GM12878 (cell line): ENCODE data around the gene DEGS2. TPM values are rescaled to one million over a fixed set of nuclear protein-coding genes. Genes with fewer than 3 reads are reported as not detected.

Experiments
- ATAC-seq: fragments of 200-7000 bp; cut with Tn5 transposase; 3 replicates; pipeline ENCODE4 v1.9.1; 2020; ENCODE audit warnings: mild to moderate bottlenecking, moderate library complexity
- BruUV-seq: library from RNA; stranded (reverse); fragments of 400-500 nt; replicated peaks from 2 replicates; lab custom pipeline; 2021; lab: Mats Ljungman, UMichigan
- CTCF ChIA-PET: fragments of 300-600 bp; sonication (Branson Sonifier 250); formaldehyde crosslinking; extraction: SDS; loops from one replicate; lab custom pipeline; 2021; ENCODE audit warnings: inconsistent platforms; lab: Yijun Ruan, JAX
- POLR2A ChIA-PET: fragments of 350-600 bp; formaldehyde crosslinking; extraction: SDS; loops from one replicate; lab custom pipeline; 2021; ENCODE audit warnings: inconsistent platforms; lab: Charles Lee
- RAD21 ChIA-PET: fragments of 300-600 bp; sonication (Branson Sonifier 250); formaldehyde crosslinking; loops from one replicate; lab custom pipeline; 2023; ENCODE audit warnings: antibody characterized with exemption; ENCODE audit not compliant: unreplicated experiment; lab: Charles Lee
- SMC1A ChIA-PET: fragments of 300-600 bp; sonication (Branson Sonifier 250); formaldehyde crosslinking; loops from one replicate; lab custom pipeline; 2023; ENCODE audit not compliant: unreplicated experiment, uncharacterized antibody; lab: Charles Lee
- DNase-seq: peaks from one replicate; pipeline ENCODE4 v3.0.0-alpha.2; 2011; ENCODE audit warnings: low read depth, low spot score
- FAIRE-seq: peaks from 3 replicates; lab custom pipeline; 2011; peaks lifted over from hg19 to GRCh38; lab: Jason Lieb, UNC
- H2AFZ ChIP-seq: 2 replicates; pipeline ENCODE4 v1.6.0; 2011; ENCODE audit warnings: low read depth, low read length, control low read depth; ENCODE audit not compliant: control insufficient read depth
- H3K27ac ChIP-seq: 2 replicates; pipeline ENCODE4 v1.5.1; 2011; ENCODE audit warnings: control low read depth; ENCODE audit not compliant: control insufficient read depth, insufficient read depth
- H3K27me3 ChIP-seq, 2 experiments: replicated peaks in 1 of 2; 2 replicates each; pipeline versions ENCODE4 v1.6.0 to v1.6.1; 2011; ENCODE audit warnings: low read length in 1 of 2; ENCODE audit not compliant: control insufficient read depth in 2 of 2, insufficient read depth in 2 of 2
- H3K36me3 ChIP-seq, 2 experiments: 2 replicates each; pipeline ENCODE4 v1.5.1; 2011; ENCODE audit warnings: low read length in 1 of 2; ENCODE audit not compliant: control insufficient read depth in 2 of 2, insufficient read depth in 2 of 2
- H3K4me1 ChIP-seq: 2 replicates; pipeline ENCODE4 v1.6.1; 2011; ENCODE audit warnings: mild to moderate bottlenecking, low read length, moderate library complexity, mixed read lengths; ENCODE audit not compliant: control insufficient read depth, insufficient read depth
- H3K4me2 ChIP-seq: 2 replicates; pipeline ENCODE4 v1.6.0; 2011; ENCODE audit warnings: control low read depth; ENCODE audit not compliant: control insufficient read depth, insufficient read depth
- H3K4me3 ChIP-seq: fragments of 200-600 bp; sonication (generic); 2 replicates; pipeline ENCODE4 v1.5.1; 2016
- H3K79me2 ChIP-seq: 2 replicates; pipeline ENCODE4 v1.6.0; 2011; ENCODE audit warnings: low read length; ENCODE audit not compliant: control insufficient read depth, insufficient read depth
- H3K9ac ChIP-seq: 2 replicates; pipeline ENCODE4 v1.8.0; 2011; ENCODE audit warnings: low read length, control low read depth, mixed read lengths; ENCODE audit not compliant: control insufficient read depth, insufficient read depth
- H3K9me3 ChIP-seq: replicated peaks from 3 replicates; pipeline ENCODE4 v1.5.1; 2011; ENCODE audit warnings: mild to moderate bottlenecking, low read length; ENCODE audit not compliant: control insufficient read depth, insufficient read depth
- H4K20me1 ChIP-seq: 2 replicates; pipeline ENCODE4 v1.6.0; 2011; ENCODE audit not compliant: control insufficient read depth, insufficient read depth
- CEBPZ ChIP-seq: fragments of 150-350 bp; IDR thresholded peaks from 2 replicates; pipeline ENCODE4 v1.6.1; 2016; ENCODE audit warnings: low read depth, low read length
- MEF2A ChIP-seq: IDR thresholded peaks from 2 replicates; pipeline ENCODE4 v1.6.1; 2011; ENCODE audit warnings: low read depth, mild to moderate bottlenecking, low read length, moderate library complexity; ENCODE audit not compliant: insufficient read depth
- PBX3 ChIP-seq: IDR thresholded peaks from 2 replicates; pipeline ENCODE4 v1.6.1; 2011; ENCODE audit warnings: mild to moderate bottlenecking, low read depth, low read length, moderate library complexity; ENCODE audit not compliant: insufficient replicate concordance
- RAD51 ChIP-seq: fragments of 450-650 bp; IDR thresholded peaks from 2 replicates; pipeline ENCODE4 v1.6.1; 2016; ENCODE audit warnings: moderate library complexity, mild to moderate bottlenecking, inconsistent platforms
- ZSCAN29 ChIP-seq: fragments of 450-650 bp; IDR thresholded peaks from 2 replicates; pipeline ENCODE4 v1.6.1; 2017; ENCODE audit warnings: mild to moderate bottlenecking, moderate library complexity
- WGBS: methylation state at CpG from one replicate; pipeline ENCODE4 v1.1.6; 2016; ENCODE audit warnings: low lambda C conversion rate; ENCODE audit not compliant: insufficient replicate concordance, insufficient coverage; ENCODE audit errors: missing lambda C conversion rate; 5-methylcytosine and 5-hydroxymethylcytosine counted together
- in situ Hi-C: fragments of 300-500 bp; cut with MboI; formaldehyde crosslinking; loops from 9 replicates; pipeline ENCODE4 v1.14.3; 2018; ENCODE audit warnings: mixed read lengths
- intact Hi-C: fragments of 100-400 bp; cut with micrococcal nuclease; formaldehyde crosslinking; loops from one replicate; pipeline ENCODE4 v1.14.2; 2022; ENCODE audit not compliant: unreplicated experiment
- polyA plus RNA-seq, 11 experiments: library from polyadenylated mRNA; depleted of rRNA in 4 of 11; unstranded in 6 of 11; stranded (reverse) in 5 of 11; fragments of >200 nt; fragmentation: Nextera tagmentation in 4 of 11; fragmentation: Illumina TruSeq in 1 of 11; extraction: Ambion mirVana in 4 of 11; extraction: Trizol in 1 of 11; gene quantifications; 1 replicate in 1 of 11; 2 replicates in 10 of 11; pipeline versions ENCODE4 v1.2.1 to v1.2.3, GENCODE V29; 2011 to 2016; ENCODE audit warnings: inconsistent platforms in 2 of 11, missing spikeins in 2 of 11, low read depth in 1 of 11
- total RNA-seq, 4 experiments: library from RNA; depleted of rRNA in 3 of 4; stranded (reverse); fragments of >200 nt in 3 of 4; fragmentation: Illumina TruSeq in 1 of 4; extraction: Trizol in 1 of 4; gene quantifications; 2 replicates each; pipeline versions ENCODE4 v1.2.1 to v1.2.3, GENCODE V29; 2013 to 2021

DEGS2 gene
- total and polyA plus RNA-seq, 10 of the 15 experiments (the other 5 are each of a cell fraction or from before 2014, with no cell fraction given), result 0.01 to 2.5 (median 0.45) TPM; not detected in 1

DNA sequence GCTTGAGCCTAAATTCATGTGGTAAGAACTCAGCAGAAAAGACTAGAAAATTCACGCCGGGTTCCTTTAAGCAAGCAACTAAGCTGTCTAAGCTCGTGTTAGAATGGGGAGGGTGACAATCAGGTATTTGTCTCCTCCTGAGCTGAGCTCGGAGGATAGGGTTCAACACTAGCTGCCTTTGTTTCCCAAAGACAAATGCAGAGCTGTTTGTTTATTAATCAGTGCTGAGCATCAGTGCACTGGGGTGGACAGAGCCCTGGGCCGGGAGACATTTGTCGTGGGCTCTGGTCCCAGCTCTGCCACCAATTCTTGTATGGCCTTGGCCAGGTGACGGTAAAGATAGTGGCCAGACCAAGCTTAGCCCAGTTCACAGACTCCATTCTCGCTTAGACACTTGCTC lies 43.7 kb downstream of the DEGS2 start:
- Histone ChIP-seq H3K4me2 (no peak overlapping the region), H3K79me2 (no peaks in the 10 kb centered on the region), H3K9ac (no peak overlapping the region), H3K27me3 (no peaks in the 10 kb centered on the region), H3K27ac (no peak overlapping the region), H4K20me1 (no peaks in the 10 kb centered on the region), H3K4me1 (no peaks in the 10 kb centered on the region), H3K36me3 (peaks cover 4 to 16% of the 10 kb centered on the region in 2 experiments; a peak in 3 of 4 replicates), H2AFZ (no peak overlapping the region), H3K9me3 (no peaks in the 10 kb centered on the region), H3K4me3 (no peak overlapping the region)
- ChIA-PET SMC1A (interaction anchor here (0.8 to 1.3 kb wide), 2 partner anchors 43 to 133 kb away, joined by 3 to 4 read pairs; no protein-coding TSS in a partner anchor), CTCF (interaction anchor here (0.6 to 1.8 kb wide), 3 partner anchors 21 to 132 kb away, joined by 4 to 5 read pairs (median 4); no protein-coding TSS in a partner anchor), POLR2A (no interaction called here), RAD21 (no interaction called here)
- in situ Hi-C loops (no loop called here), intact Hi-C loops (no loop called here)
- WGBS, result 98% methylated on average over 8 of the region's 8 CpGs
- DNase-seq (no peak), FAIRE-seq (no peak), ATAC-seq (no peak)
- TF ChIP-seq CEBPZ (no peak), MEF2A (no peak), PBX3 (no peak), RAD51 (no peak), ZSCAN29 (no peak)
- no TSS peak for BruUV-seq
